ENCODE results near the gene GPC5.

- no peak for TF ChIP-seq CTCF (IDR thresholded peaks at IDR 0.05)
- no peak for TF ChIP-seq POLR2A (IDR thresholded peaks at IDR 0.05)
Measured at GRCh38 chr13:92671821-92672220, 1273.4 kb downstream of the GPC5 start.

Data from testis (tissue), 2 donors.